ENCODE data around the gene LRBA.
"Not testable (repeated sequence)": the region's sequence is repeated elsewhere in the genome, so short reads cannot be mapped to it uniquely, and the experiment has no call there.

The LRBA gene

GRCh38 chr4:150720973-150721518 is 294.0 kb downstream of the LRBA start:
- no peak for DNase-seq

DNA sequence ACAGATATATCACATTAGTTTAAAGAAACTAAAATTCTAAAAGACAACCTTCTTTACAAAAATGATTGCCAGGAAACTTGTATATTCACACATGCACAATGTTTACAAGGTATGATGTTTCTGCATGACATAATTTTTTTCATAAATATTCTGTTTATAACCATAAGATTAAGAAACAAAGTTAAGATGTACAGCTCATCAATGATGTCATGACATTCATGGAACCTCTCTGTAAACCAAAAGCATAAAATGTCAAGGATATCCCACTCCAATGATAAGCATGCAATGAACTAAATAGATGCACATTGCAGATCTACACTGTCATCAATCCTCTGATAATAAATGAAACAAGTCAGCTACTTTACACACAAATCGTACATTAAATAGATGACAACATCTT is 297.1 kb downstream of the LRBA start:
- no peak for DNase-seq

DNA sequence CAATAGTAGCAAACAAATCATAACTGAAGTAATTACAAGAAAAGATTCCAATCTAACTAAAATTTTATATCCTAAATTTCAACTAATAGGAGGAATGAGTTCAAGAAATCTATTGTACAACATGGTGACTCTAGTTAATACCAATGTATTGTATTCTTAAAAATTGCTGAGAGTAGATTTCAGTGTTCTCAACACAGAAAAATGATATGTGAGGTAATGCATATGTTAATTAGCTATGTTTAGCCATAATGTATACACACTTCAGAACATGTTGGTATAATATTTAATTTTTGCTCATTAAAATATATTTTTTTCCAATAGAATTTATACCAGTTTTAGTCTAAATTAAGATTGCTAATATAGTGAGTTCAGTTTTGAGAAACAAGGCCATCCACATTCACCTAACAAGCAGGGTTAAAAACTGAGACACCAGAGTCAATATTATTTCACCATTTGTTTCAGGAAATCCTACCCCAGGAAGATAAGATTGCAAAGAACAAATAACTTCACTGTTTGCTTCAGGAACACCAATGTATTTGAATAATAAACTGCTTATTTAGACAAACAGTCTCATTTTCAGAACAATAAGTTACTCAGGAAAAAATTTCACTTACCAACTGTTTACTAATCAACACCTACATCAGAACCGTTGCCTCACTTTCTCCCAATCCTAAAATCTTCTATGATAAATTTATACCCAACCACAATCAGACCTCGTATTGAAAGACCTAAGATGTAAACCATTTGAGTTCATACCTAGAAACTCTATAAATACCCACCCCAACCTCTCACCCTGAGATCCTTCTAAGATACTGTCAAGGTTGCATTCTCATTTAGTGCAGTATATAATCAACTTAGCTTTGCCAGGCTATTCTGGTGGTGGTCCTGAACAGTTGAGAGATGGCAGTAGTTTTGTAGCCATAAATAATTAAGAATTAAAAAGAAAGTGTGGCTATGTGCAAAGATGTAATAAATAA is 300.3 kb downstream of the LRBA start:
- no peak for DNase-seq

DNA sequence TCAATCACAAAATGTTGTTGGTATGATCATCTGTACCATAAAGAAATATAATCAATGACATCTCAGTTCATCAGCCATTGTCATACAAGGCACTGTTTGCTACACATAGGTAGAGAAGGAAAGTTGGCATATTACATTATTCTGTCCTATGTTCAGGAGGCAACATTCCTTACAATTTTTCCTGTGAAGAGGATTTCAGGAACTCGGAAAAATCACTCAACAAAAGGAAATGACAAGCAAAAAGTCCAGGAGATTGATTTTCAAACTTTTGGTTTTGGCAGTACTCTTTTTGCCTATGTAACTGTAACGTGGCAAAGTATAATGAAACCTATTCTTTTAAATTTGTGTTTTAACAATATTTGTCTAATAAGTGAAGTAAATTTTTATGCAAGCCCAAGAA is 301.8 kb downstream of the LRBA start:
- DNase-seq, result no peak

GRCh38 chr4:150710770-150711375 is 304.2 kb downstream of the LRBA start:
- DNase-seq, result no peak

GRCh38 chr4:150708004-150708403 is 307.1 kb downstream of the LRBA start:
- no peak for DNase-seq

- no peak for DNase-seq
Observed at GRCh38 chr4:150699599-150699998, 315.5 kb downstream of the LRBA start.

GRCh38 chr4:150695162-150695561 is 319.9 kb downstream of the LRBA start:
- DNase-seq, result no peak

DNA sequence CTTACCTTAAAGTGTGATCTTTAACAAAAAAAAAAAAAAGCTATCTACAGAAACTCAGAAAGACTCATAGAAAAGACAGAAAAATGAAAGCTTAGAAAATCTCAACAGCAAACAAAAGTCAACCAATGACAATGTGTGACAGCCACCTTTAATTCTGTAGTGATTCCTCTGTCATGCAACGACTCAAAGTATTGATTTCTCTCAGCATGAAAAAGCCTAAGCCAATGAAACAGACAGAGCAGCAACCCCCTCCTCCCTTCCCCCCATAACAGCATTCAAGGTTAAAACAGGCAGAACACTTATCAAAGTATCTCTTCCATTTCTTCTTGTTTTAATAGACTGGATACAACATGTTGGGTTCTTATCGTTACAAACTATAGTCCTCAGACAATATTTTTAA is 320.6 kb downstream of the LRBA start:
- DNase-seq, result no peak

DNA sequence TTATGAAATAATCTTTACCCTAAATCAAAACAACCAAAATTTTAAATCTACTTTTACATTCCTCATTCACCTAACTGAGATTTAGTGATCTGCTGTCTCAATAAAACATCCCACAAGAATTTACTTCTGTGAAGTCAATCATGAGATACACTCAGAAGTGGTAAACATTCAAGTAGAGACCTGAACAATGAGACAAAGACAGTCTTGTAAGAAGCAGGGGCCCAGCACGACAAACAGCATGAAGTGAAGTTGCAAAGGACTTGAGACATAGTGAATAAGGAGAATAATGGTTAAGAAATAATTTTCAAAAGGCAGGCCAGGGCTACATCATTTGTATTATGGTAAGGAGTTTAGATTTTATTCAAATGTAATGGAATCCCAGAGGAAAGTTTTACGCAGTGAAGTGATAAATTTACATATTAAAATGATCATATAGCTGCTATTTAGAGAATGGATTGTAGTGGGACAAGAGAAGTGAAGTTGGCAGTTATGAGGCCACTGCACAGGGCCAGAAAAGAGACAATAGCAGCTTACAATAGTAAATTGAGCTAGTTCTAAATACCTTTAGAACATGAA is 331.2 kb downstream of the LRBA start:
- no peak for DNase-seq

- no peak for DNase-seq
Observed at GRCh38 chr4:150682126-150682525, 333.0 kb downstream of the LRBA start.

GRCh38 chr4:150681063-150681462 is 334.0 kb downstream of the LRBA start:
- DNase-seq, result no peak

DNA sequence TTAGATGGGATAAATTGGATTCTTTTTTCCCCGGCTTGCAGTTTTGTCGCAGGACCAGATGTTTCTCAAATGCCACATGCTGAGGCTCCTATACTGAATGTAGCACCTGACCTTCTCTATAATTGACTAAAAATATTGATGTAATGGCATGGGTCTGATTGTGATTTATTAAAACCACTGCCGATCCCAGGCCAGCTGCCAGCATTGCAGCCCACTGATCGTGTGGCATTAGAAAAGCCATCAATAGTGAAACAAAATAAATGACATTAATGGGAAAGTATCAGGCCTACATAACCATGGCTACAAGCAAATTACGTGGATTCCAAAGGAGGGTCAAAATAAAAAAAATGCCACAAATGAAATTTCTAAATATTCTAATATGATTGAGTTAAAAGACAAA is 334.4 kb downstream of the LRBA start:
- DNase-seq, result no peak

DNA sequence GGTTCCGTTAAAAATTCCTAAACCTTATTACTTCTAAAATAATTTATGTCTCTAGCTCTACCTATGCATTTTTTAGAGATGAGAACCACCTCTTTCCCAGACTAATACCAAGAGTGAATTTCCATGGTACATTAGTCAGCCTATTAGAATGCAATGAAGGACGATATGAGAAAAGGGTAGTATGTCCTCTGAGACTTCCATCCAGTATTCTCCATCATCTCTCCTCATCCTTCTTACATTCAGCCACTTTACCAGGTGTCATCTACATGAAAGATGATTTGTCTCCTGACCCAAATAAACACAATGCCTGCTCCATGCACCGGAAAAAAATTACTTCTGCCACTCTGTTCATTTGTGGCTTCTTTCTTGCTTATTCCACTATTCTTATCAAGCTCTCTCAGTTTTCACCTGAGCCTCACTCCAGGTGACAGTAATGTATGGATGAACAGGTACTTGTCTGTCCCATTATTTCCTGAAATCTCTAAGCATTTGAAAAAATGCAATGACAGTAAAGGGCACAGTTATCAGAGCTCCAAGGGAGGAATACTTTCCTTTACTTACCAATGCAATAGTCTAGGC is 335.2 kb downstream of the LRBA start:
- DNase-seq, result no peak

GRCh38 chr4:150679018-150679764 is 335.9 kb downstream of the LRBA start:
- no peak for DNase-seq

DNA sequence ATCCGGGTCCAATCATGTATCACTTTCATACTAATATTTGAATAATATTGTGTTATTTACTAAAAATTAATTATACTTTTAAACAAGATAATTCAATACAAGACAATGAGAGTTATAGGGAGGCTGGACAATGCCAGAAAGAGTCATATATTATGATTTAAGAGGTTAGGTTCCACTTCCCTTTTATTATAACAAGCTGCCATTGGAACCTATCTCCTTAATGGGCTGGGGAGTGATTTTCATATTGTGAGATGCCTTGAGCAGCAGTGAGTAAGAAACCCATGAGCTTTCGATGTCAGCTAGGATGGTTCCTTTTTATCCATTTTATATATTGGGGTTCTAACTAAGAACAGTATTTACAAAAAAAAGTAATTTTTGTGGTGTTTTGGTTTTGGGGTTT is 341.3 kb downstream of the LRBA start:
- DNase-seq, result no peak

GRCh38 chr4:150668824-150669223 is 346.3 kb downstream of the LRBA start:
- DNase-seq, result no peak

DNA sequence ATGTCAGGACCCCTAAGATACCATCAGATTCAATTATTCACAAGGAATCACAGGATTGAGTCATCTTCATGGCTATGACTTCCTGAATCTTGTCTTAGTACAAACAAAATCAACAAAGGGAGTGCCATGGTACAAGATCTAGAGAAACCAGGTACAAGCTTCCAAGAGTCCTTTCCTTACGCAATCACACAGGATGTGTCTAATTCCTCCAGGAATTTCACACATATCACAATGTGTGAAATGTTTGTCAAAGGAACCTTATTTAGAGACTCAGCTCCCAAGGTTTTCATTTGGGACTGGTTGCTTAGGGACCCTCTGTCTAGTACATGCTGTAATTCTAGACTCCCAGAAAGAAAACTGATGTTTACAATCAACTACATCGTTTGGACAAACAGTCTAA is 350.1 kb downstream of the LRBA start:
- no peak for DNase-seq

- DNase-seq, result no peak
Observed at GRCh38 chr4:150662686-150663085, 352.4 kb downstream of the LRBA start.

GRCh38 chr4:150661551-150661950 is 353.5 kb downstream of the LRBA start:
- DNase-seq, result not testable (repeated sequence)

GRCh38 chr4:150658258-150658657 is 356.8 kb downstream of the LRBA start:
- DNase-seq, result not testable (repeated sequence)

DNA sequence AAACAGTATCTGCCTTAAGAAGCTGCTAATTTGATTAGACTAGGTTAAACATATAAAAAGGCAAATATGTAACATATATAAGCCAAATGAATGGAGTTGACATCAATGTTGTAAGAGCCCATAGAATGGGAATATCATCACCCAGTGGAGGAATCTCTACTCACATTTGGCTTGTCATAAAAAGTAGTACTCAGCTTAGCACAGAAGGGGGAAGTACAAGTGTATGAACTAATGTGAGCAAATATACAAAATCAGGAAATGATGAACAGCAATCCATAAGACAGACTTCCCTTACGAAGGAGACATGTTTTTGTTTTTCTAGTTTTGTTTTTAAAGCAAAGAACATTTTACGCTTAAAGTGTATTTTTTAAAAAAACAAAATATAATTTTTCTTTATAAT is 358.2 kb downstream of the LRBA start:
- DNase-seq, result no peak

- no peak for DNase-seq
Observed at GRCh38 chr4:150650751-150651150, 364.3 kb downstream of the LRBA start.

All from amniotic stem cell (primary cell).